Sigmoid colon (tissue), 7 donors: ENCODE results near the gene RHEBL1. TPM values are rescaled to one million over a fixed set of nuclear protein-coding genes. Genes with fewer than 3 reads are reported as not detected.
A peak's percentile ranks its signal among the peaks of the same experiment; 100 is the strongest.

Source experiments
- DNase-seq: peaks from one replicate; pipeline ENCODE4 v3.0.0-alpha.2; 2019
- H3K27ac ChIP-seq, 4 donors: fragments of 200-600 bp; sonication (generic); one replicate each; pipeline ENCODE4 v1.5.1; 2016 to 2019; ENCODE audit warnings: mild to moderate bottlenecking in 1 of 4
- H3K27me3 ChIP-seq, 3 donors: fragments of 200-600 bp; sonication (generic); one replicate each; pipeline ENCODE4 v1.5.1; 2019; ENCODE audit warnings: mild to moderate bottlenecking in 1 of 3
- H3K36me3 ChIP-seq, 4 donors: fragments of 200-600 bp; sonication (generic); one replicate each; pipeline ENCODE4 v1.5.1; 2016 to 2019
- H3K4me1 ChIP-seq, 4 donors: fragments of 200-600 bp; sonication (generic); one replicate each; pipeline ENCODE4 v1.5.1; 2017 to 2019
- H3K4me3 ChIP-seq, 4 donors: fragments of 200-600 bp; sonication (generic); one replicate each; pipeline ENCODE4 v1.5.1; 2017 to 2019; ENCODE audit warnings: mild to moderate bottlenecking in 2 of 4, moderate library complexity in 1 of 4
- H3K9me3 ChIP-seq, 4 donors: fragments of 200-600 bp in 3 of 4; sonication (generic) in 3 of 4; one replicate each; pipeline versions ENCODE4 v1.5.1 to v1.6.1; 2013 to 2019
- CTCF ChIP-seq, 4 experiments: fragments of 450-650 bp in 3 of 4; fragments of 200-600 bp in 1 of 4; IDR thresholded peaks; one replicate each; pipeline ENCODE4 v1.5.1; 2016 to 2019; ENCODE audit warnings: antibody characterized with exemption in 4 of 4, mild to moderate bottlenecking in 3 of 4, moderate library complexity in 2 of 4
- EP300 ChIP-seq, 4 donors: sonication (generic); formaldehyde crosslinking; IDR thresholded peaks; one replicate each; pipeline ENCODE4 v1.6.1; 2017; ENCODE audit warnings: antibody characterized with exemption in 4 of 4
- POLR2A ChIP-seq, 2 donors: fragments of 450-650 bp; IDR thresholded peaks; one replicate each; pipeline ENCODE4 v1.6.1; 2016; ENCODE audit warnings: antibody characterized with exemption in 2 of 2, mild to moderate bottlenecking in 2 of 2, moderate library complexity in 2 of 2
- POLR2AphosphoS5 ChIP-seq, 4 donors: sonication (generic); formaldehyde crosslinking; IDR thresholded peaks; one replicate each; pipeline ENCODE4 v1.6.1; 2017; ENCODE audit warnings: antibody characterized with exemption in 4 of 4
- WGBS, 2 donors: extraction: QIAGEN DNeasy Blood & Tissue Kit; methylation state at CpG; one replicate each; pipeline ENCODE4 v1.1.7; 2013; 5-methylcytosine and 5-hydroxymethylcytosine counted together
- intact Hi-C: fragments of 100-400 bp; cut with DNase I; formaldehyde crosslinking; loops from one replicate; pipeline ENCODE4 v1.15.1; 2023
- polyA plus RNA-seq, 3 donors: library from polyadenylated mRNA; stranded (reverse); fragments of 200-250 nt; gene quantifications; one replicate each; pipeline ENCODE4 v1.2.3, GENCODE V29; 2013
- total RNA-seq, 4 donors: library from RNA; depleted of rRNA; stranded (reverse); fragments of >200 nt; gene quantifications; one replicate each; pipeline ENCODE4 v1.1.0, GENCODE V29; 2016
- donor health status: healthy with polysubstance abuse.
- donor health status: Bipolar disorder and iron deficiency.
- donor health status: healthy.

Gene RHEBL1
- total and polyA plus RNA-seq, 7 donors = 0.36 to 2.2 TPM; not detected in 5

GRCh38 chr12:49088932-49089330 lies 19.2 kb upstream of the RHEBL1 start:
- H3K4me3 ChIP-seq = no peak overlapping the region
- intact Hi-C loops = loop anchor here (1.0 to 2.0 kb wide), 2 partner anchors 32 to 146 kb away; no protein-coding TSS in a partner anchor
- peaks cover 47 to 56% (median 55%) of the 10 kb centered on the region in 3 donors for H3K27me3 ChIP-seq
- H3K4me1 ChIP-seq = peaks cover 0 to 54% (median 43%) of the 10 kb centered on the region in 4 donors
- no peaks in the 10 kb centered on the region for H3K9me3 ChIP-seq
- H3K27ac ChIP-seq = no peak overlapping the region
- H3K36me3 ChIP-seq = no peaks in the 10 kb centered on the region
- DNase-seq = no peak
- WGBS, 2 donors = 56 to 58% methylated on average over 6 of the region's 6 CpGs
- TF ChIP-seq EP300 (IDR thresholded peaks at IDR 0.05) = no peak
- TF ChIP-seq POLR2AphosphoS5 (IDR thresholded peaks at IDR 0.05) = no peak
- no peak for TF ChIP-seq POLR2A (IDR thresholded peaks at IDR 0.05)
- TF ChIP-seq CTCF (IDR thresholded peaks at IDR 0.05) = no peak

GRCh38 chr12:49088150-49088931 lies 18.6 kb upstream of the RHEBL1 start:
- H3K4me1 ChIP-seq = peaks cover 0 to 51% (median 39%) of the 10 kb centered on the region in 4 donors
- WGBS, 2 donors = 2% methylated on average over 18 of the region's 18 CpGs
- peak overlapping the region in 1 of 4 donors; percentile 20 for H3K27ac ChIP-seq
- no peaks in the 10 kb centered on the region for H3K36me3 ChIP-seq
- no peak overlapping the region for H3K4me3 ChIP-seq
- H3K9me3 ChIP-seq = no peaks in the 10 kb centered on the region
- peaks cover 41 to 51% (median 49%) of the 10 kb centered on the region in 3 donors for H3K27me3 ChIP-seq
- peak; percentile 87 for DNase-seq
- peak in 1 of 4 donors; percentile 12 for TF ChIP-seq POLR2AphosphoS5 (IDR thresholded peaks at IDR 0.05)
- peak; percentile 69 to 92 (median 82) for TF ChIP-seq CTCF (IDR thresholded peaks at IDR 0.05)
- TF ChIP-seq EP300 (IDR thresholded peaks at IDR 0.05) = no peak
- no peak for TF ChIP-seq POLR2A (IDR thresholded peaks at IDR 0.05)
- intact Hi-C loops = loop anchor here (1.0 to 2.0 kb wide), 2 partner anchors 32 to 147 kb away; no protein-coding TSS in a partner anchor

- no peak for DNase-seq
- peak overlapping the region in 1 of 4 donors; percentile 41 for H3K27ac ChIP-seq
Measured at GRCh38 chr12:49086116-49086515, 16.3 kb upstream of the RHEBL1 start.

GRCh38 chr12:49084438-49084837 lies 14.7 kb upstream of the RHEBL1 start:
- Histone ChIP-seq H3K4me3 (no peak overlapping the region), H3K9me3 (no peaks in the 10 kb centered on the region), H3K27me3 (peaks cover 4 to 12% (median 10%) of the 10 kb centered on the region in 3 donors), H3K36me3 (no peaks in the 10 kb centered on the region), H3K27ac (no peak overlapping the region), H3K4me1 (peaks cover 0 to 17% (median 9%) of the 10 kb centered on the region in 4 donors)
- TF ChIP-seq POLR2A (IDR thresholded peaks at IDR 0.05) (no peak), EP300 (IDR thresholded peaks at IDR 0.05) (no peak)
- 94 to 98% methylated on average over 3 of the region's 3 CpGs for WGBS, 2 donors
- no peak for DNase-seq
- intact Hi-C loops = no loop called here

More at GRCh38 chr12:49086116-49086515, 16.3 kb upstream of the RHEBL1 start:
- Histone ChIP-seq H3K27me3 (peaks cover 20 to 28% (median 27%) of the 10 kb centered on the region in 3 donors), H3K4me1 (peaks cover 0 to 33% (median 24%) of the 10 kb centered on the region in 4 donors), H3K4me3 (no peak overlapping the region), H3K36me3 (no peaks in the 10 kb centered on the region), H3K9me3 (no peaks in the 10 kb centered on the region)
- intact Hi-C loops = no loop called here
- TF ChIP-seq POLR2A (IDR thresholded peaks at IDR 0.05) (no peak), CTCF (IDR thresholded peaks at IDR 0.05) (no peak), POLR2AphosphoS5 (IDR thresholded peaks at IDR 0.05) (no peak), EP300 (IDR thresholded peaks at IDR 0.05) (no peak)
- 79 to 80% methylated on average over 3 of the region's 3 CpGs for WGBS, 2 donors

GRCh38 chr12:49079793-49080192 lies 10.0 kb upstream of the RHEBL1 start:
- 73 to 79% methylated on average over 1 of the region's 1 CpG for WGBS, 2 donors

More at GRCh38 chr12:49079793-49080192, 10.0 kb upstream of the RHEBL1 start:
- Histone ChIP-seq H3K27ac (no peak overlapping the region), H3K4me3 (no peak overlapping the region), H3K9me3 (no peaks in the 10 kb centered on the region), H3K27me3 (no peaks in the 10 kb centered on the region), H3K4me1 (no peaks in the 10 kb centered on the region), H3K36me3 (no peaks in the 10 kb centered on the region)
- TF ChIP-seq EP300 (IDR thresholded peaks at IDR 0.05) (no peak), CTCF (IDR thresholded peaks at IDR 0.05) (no peak), POLR2A (IDR thresholded peaks at IDR 0.05) (no peak), POLR2AphosphoS5 (IDR thresholded peaks at IDR 0.05) (no peak)
- no peak for DNase-seq
- intact Hi-C loops = no loop called here
